IPS-NIHi7 (cell line): ENCODE results near the gene GPR148.

ENCODE experiments used
- DNase-seq: peaks from one replicate; pipeline ENCODE4 v3.0.0; 2012; ENCODE audit warnings: mixed read lengths; ENCODE audit errors: extremely low spot score

The GPR148 gene

GRCh38 chr2:130769343-130769907 is 40.6 kb downstream of the GPR148 start:
- no peak for DNase-seq

- DNase-seq = peak; percentile 47
Measured at GRCh38 chr2:130776550-130776949, 47.7 kb downstream of the GPR148 start.

DNA sequence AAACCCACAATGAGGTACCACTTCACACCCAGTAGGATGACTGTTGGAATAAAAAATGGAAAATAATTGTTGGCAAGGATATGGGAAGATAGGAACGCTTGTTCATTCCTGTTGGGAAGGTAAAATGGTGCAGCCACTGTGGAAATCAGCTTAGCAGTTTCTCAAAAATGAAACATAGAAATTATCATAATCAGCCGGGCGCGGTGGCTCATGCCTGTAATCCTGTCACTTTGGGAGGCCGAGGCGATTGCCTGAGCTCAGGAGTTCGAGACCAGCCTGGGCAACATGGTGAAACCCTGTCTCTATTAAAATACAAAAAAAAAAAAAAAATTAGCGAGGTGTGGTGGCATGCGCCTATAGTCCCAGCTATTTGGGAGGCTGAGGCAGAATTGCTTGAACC is 49.9 kb downstream of the GPR148 start:
- DNase-seq = no peak
